Measurements from ENCODE around the gene PLEKHM3.
"Not testable (repeated sequence)": the region's sequence is repeated elsewhere in the genome, so short reads cannot be mapped to it uniquely, and the experiment has no call there.

The PLEKHM3 gene

GRCh38 chr2:208037564-208038487 is 12.5 kb upstream of the PLEKHM3 start:
- Histone ChIP-seq H3K27ac (ENCODE audit: low read depth in 2 of 2, low read length in 2 of 2) (no peak overlapping the region), H3K36me3 (ENCODE audit: control insufficient read depth in 2 of 2, insufficient read depth in 2 of 2, low read length in 2 of 2) (no peaks in the 10 kb centered on the region), H3K27me3 (ENCODE audit: control insufficient read depth in 2 of 2, insufficient read depth in 2 of 2, low read length in 2 of 2) (no peaks in the 10 kb centered on the region), H3K9me3 (ENCODE audit: control insufficient read depth in 2 of 2, low read length in 2 of 2) (peaks cover 0 to 2% of the 10 kb centered on the region in 2 donors), H3K4me3 (ENCODE audit: low read length in 2 of 2) (no peak overlapping the region), H3K4me1 (ENCODE audit: control insufficient read depth in 2 of 2, insufficient read depth in 2 of 2, low read length in 2 of 2) (peaks cover 0 to 2% of the 10 kb centered on the region in 2 donors), H3K9ac (ENCODE audit: low read depth in 1 of 2, low read length in 2 of 2) (no peak overlapping the region)

DNA sequence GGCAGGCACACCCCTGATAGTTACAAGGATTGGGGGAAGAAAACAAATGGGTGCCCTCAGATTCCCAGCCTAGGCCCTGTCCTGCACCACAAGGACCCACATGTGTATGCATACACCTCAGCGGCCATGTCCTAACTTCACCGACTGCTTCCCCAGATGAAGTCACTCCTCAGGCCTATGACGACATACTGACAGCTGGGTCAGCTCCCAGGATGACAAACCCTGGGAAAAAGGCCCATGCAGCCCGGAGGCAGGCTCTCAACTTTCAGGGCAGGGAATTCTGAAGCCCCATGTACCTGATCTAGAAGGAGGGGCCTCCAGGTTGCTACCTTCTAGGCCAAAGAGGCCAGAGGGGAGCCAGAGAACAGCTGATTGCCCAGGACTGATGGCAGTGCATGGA is 11.0 kb upstream of the PLEKHM3 start:
- Histone ChIP-seq H3K4me1 (ENCODE audit: control insufficient read depth in 2 of 2, insufficient read depth in 2 of 2, low read length in 2 of 2) (peaks cover 0 to 2% of the 10 kb centered on the region in 2 donors), H3K9ac (ENCODE audit: low read depth in 1 of 2, low read length in 2 of 2) (no peak overlapping the region), H3K27me3 (ENCODE audit: control insufficient read depth in 2 of 2, insufficient read depth in 2 of 2, low read length in 2 of 2) (no peaks in the 10 kb centered on the region), H3K36me3 (ENCODE audit: control insufficient read depth in 2 of 2, insufficient read depth in 2 of 2, low read length in 2 of 2) (no peaks in the 10 kb centered on the region), H3K27ac (ENCODE audit: low read depth in 2 of 2, low read length in 2 of 2) (no peak overlapping the region), H3K4me3 (ENCODE audit: low read length in 2 of 2) (no peak overlapping the region), H3K9me3 (ENCODE audit: control insufficient read depth in 2 of 2, low read length in 2 of 2) (peaks cover 0 to 2% of the 10 kb centered on the region in 2 donors)

- Histone ChIP-seq H3K27me3 (ENCODE audit: control insufficient read depth in 2 of 2, insufficient read depth in 2 of 2, low read length in 2 of 2) (no peaks in the 10 kb centered on the region), H3K36me3 (ENCODE audit: control insufficient read depth in 2 of 2, insufficient read depth in 2 of 2, low read length in 2 of 2) (no peaks in the 10 kb centered on the region), H3K27ac (ENCODE audit: low read depth in 2 of 2, low read length in 2 of 2) (no peak overlapping the region), H3K9me3 (ENCODE audit: control insufficient read depth in 2 of 2, low read length in 2 of 2) (peaks cover 0 to 2% of the 10 kb centered on the region in 2 donors), H3K4me1 (ENCODE audit: control insufficient read depth in 2 of 2, insufficient read depth in 2 of 2, low read length in 2 of 2) (no peaks in the 10 kb centered on the region), H3K4me3 (ENCODE audit: low read length in 2 of 2) (no peak overlapping the region), H3K9ac (ENCODE audit: low read depth in 1 of 2, low read length in 2 of 2) (no peak overlapping the region)
Observed at GRCh38 chr2:208034503-208035140, 9.3 kb upstream of the PLEKHM3 start.

DNA sequence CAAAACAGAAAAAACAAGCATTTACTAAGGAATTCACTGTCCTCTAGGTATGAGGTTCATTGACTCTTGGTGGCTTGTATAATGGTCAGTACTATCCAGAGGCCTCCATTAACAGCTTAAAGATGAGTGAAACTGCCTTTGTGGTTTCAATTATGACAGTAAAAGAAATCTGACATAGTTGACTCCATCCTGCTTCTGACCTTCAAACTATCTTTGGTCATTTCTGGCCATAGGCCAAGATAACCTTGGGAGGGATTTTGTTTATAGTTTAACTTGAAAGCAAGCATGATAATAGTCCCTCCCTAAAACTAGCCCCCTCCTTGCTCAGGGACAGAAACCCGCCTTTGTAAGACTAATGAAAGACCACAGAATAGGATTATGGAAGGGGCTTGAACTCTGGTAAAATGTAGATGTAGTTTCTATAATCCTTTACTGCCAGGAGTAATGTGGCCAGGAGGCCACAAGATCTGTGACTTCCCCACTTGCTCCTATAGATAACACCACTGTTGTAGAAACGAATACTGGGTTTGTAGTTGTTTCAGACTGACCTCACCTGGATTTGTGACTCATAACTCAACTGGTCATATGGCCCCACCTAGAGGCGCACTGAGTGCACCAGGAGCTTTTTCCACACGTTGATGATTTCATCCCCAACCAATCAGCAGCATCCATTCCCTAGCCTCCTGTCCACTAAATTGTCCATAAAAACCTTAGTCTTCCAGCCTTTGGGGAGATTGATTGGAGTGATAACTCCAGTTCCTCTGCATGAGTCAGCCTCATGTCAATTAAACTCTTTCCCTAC is 8.6 kb upstream of the PLEKHM3 start:
- Histone ChIP-seq H3K9ac (ENCODE audit: low read depth in 1 of 2, low read length in 2 of 2) (no peak overlapping the region), H3K4me1 (ENCODE audit: control insufficient read depth in 2 of 2, insufficient read depth in 2 of 2, low read length in 2 of 2) (no peaks in the 10 kb centered on the region), H3K4me3 (ENCODE audit: low read length in 2 of 2) (no peak overlapping the region), H3K27me3 (ENCODE audit: control insufficient read depth in 2 of 2, insufficient read depth in 2 of 2, low read length in 2 of 2) (no peaks in the 10 kb centered on the region), H3K36me3 (ENCODE audit: control insufficient read depth in 2 of 2, insufficient read depth in 2 of 2, low read length in 2 of 2) (no peaks in the 10 kb centered on the region), H3K27ac (ENCODE audit: low read depth in 2 of 2, low read length in 2 of 2) (peak overlapping the region in 1 of 2 donors; percentile 52), H3K9me3 (ENCODE audit: control insufficient read depth in 2 of 2, low read length in 2 of 2) (peaks cover 0 to 2% of the 10 kb centered on the region in 2 donors)

DNA sequence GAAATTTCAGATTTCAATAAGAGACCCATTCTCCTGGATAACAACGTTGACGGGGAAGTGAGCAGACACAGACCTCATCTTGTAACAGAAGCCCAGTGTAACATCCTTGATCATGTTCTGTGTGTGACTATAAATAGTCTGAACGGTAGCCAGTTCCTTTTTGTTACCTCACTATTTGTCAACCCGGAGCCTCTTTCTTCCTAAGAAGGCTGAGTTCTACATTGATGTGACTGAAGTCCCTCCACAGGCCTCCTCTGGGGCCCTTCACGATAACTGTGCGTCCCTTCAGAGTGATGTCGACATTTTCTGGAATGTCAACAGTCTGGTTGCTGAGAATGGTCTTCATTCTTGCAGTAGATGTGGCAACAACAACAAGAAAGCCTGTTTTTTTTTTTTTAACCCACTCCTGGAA is 6.3 kb upstream of the PLEKHM3 start:
- no peaks in the 10 kb centered on the region for H3K4me1 ChIP-seq (ENCODE audit: control insufficient read depth in 2 of 2, insufficient read depth in 2 of 2, low read length in 2 of 2)
- no peak overlapping the region for H3K27ac ChIP-seq (ENCODE audit: low read depth in 2 of 2, low read length in 2 of 2)
- H3K27me3 ChIP-seq (ENCODE audit: control insufficient read depth in 2 of 2, insufficient read depth in 2 of 2, low read length in 2 of 2): no peaks in the 10 kb centered on the region
- no peak overlapping the region for H3K4me3 ChIP-seq (ENCODE audit: low read length in 2 of 2)
- H3K9ac ChIP-seq (ENCODE audit: low read depth in 1 of 2, low read length in 2 of 2): no peak overlapping the region
- H3K9me3 ChIP-seq (ENCODE audit: control insufficient read depth in 2 of 2, low read length in 2 of 2): peaks cover 0 to 2% of the 10 kb centered on the region in 2 donors
- H3K36me3 ChIP-seq (ENCODE audit: control insufficient read depth in 2 of 2, insufficient read depth in 2 of 2, low read length in 2 of 2): no peaks in the 10 kb centered on the region

DNA sequence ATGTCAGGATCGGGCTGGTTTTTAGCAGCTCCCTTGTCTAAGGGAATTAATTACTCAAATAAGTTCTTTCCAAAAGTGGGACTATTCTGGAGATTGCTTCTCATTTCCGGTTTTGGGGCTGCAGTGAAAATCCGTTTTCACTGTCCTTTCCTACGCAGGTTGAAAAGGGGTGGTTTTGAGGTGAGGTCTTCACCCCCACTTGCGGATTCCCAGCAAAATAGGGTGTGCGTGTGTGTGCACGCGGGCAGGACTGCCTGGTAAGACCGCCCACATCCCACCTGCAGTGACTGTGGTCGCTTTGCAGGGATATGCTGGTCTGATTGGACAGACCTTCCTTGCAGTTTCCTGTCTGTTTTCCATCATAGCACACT is 472 bp upstream of the PLEKHM3 start:
- Histone ChIP-seq H3K27me3 (ENCODE audit: control insufficient read depth in 2 of 2, insufficient read depth in 2 of 2, low read length in 2 of 2) (no peaks in the 10 kb centered on the region), H3K9ac (ENCODE audit: low read depth in 1 of 2, low read length in 2 of 2) (peak overlapping the region; percentile 65 to 91), H3K4me3 (ENCODE audit: low read length in 2 of 2) (peak overlapping the region; percentile 95 to 100), H3K9me3 (ENCODE audit: control insufficient read depth in 2 of 2, low read length in 2 of 2) (no peaks in the 10 kb centered on the region), H3K36me3 (ENCODE audit: control insufficient read depth in 2 of 2, insufficient read depth in 2 of 2, low read length in 2 of 2) (peaks cover 0 to 3% of the 10 kb centered on the region in 2 donors), H3K27ac (ENCODE audit: low read depth in 2 of 2, low read length in 2 of 2) (peak overlapping the region; percentile 82 to 86), H3K4me1 (ENCODE audit: control insufficient read depth in 2 of 2, insufficient read depth in 2 of 2, low read length in 2 of 2) (peaks cover 7 to 11% of the 10 kb centered on the region in 2 donors)

DNA sequence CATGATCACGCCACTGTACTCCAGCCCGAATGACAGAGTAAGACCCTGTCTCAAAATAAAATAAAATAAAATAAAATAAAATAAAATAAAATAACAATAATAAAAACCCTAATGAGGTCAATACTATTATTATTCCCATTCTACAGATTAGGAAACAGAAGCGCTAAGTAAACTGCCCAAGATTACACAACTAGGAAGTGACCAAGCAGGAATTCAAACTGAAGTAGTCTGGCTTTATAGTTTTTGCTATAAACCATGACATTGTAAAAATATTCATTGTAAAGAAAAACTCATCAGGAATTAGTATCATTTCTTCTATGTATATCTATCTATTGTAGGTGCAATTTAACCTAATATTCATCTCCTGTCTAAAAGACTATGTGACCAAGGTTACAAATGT is 1.2 kb downstream of the PLEKHM3 start:
- peak overlapping the region in 1 of 2 donors; percentile 100 for H3K4me3 ChIP-seq (ENCODE audit: low read length in 2 of 2)
- H3K36me3 ChIP-seq (ENCODE audit: control insufficient read depth in 2 of 2, insufficient read depth in 2 of 2, low read length in 2 of 2): peaks cover 0 to 3% of the 10 kb centered on the region in 2 donors
- H3K9ac ChIP-seq (ENCODE audit: low read depth in 1 of 2, low read length in 2 of 2): no peak overlapping the region
- peaks cover 7 to 11% of the 10 kb centered on the region in 2 donors for H3K4me1 ChIP-seq (ENCODE audit: control insufficient read depth in 2 of 2, insufficient read depth in 2 of 2, low read length in 2 of 2)
- no peaks in the 10 kb centered on the region for H3K9me3 ChIP-seq (ENCODE audit: control insufficient read depth in 2 of 2, low read length in 2 of 2)
- H3K27me3 ChIP-seq (ENCODE audit: control insufficient read depth in 2 of 2, insufficient read depth in 2 of 2, low read length in 2 of 2): no peaks in the 10 kb centered on the region
- H3K27ac ChIP-seq (ENCODE audit: low read depth in 2 of 2, low read length in 2 of 2): no peak overlapping the region

- H3K27ac ChIP-seq (ENCODE audit: low read depth in 2 of 2, low read length in 2 of 2): no peak overlapping the region
- H3K4me3 ChIP-seq (ENCODE audit: low read length in 2 of 2): no peak overlapping the region
- H3K9ac ChIP-seq (ENCODE audit: low read depth in 1 of 2, low read length in 2 of 2): no peak overlapping the region
- H3K27me3 ChIP-seq (ENCODE audit: control insufficient read depth in 2 of 2, insufficient read depth in 2 of 2, low read length in 2 of 2): no peaks in the 10 kb centered on the region
- peaks cover 3% of the 10 kb centered on the region in 2 donors for H3K36me3 ChIP-seq (ENCODE audit: control insufficient read depth in 2 of 2, insufficient read depth in 2 of 2, low read length in 2 of 2)
- H3K9me3 ChIP-seq (ENCODE audit: control insufficient read depth in 2 of 2, low read length in 2 of 2): no peaks in the 10 kb centered on the region
- peaks cover 8 to 17% of the 10 kb centered on the region in 2 donors for H3K4me1 ChIP-seq (ENCODE audit: control insufficient read depth in 2 of 2, insufficient read depth in 2 of 2, low read length in 2 of 2)
Observed at GRCh38 chr2:208020253-208020652, 5.1 kb downstream of the PLEKHM3 start.

GRCh38 chr2:208018124-208018712 is 7.1 kb downstream of the PLEKHM3 start:
- peak overlapping the region in 1 of 2 donors; percentile 20 for H3K27ac ChIP-seq (ENCODE audit: low read depth in 2 of 2, low read length in 2 of 2)
- not testable (repeated sequence) for H3K4me3 ChIP-seq (ENCODE audit: low read length in 2 of 2); H3K9ac ChIP-seq (ENCODE audit: low read depth in 1 of 2, low read length in 2 of 2); H3K36me3 ChIP-seq (ENCODE audit: control insufficient read depth in 2 of 2, insufficient read depth in 2 of 2, low read length in 2 of 2); H3K9me3 ChIP-seq (ENCODE audit: control insufficient read depth in 2 of 2, low read length in 2 of 2); H3K27me3 ChIP-seq (ENCODE audit: control insufficient read depth in 2 of 2, insufficient read depth in 2 of 2, low read length in 2 of 2)
- H3K4me1 ChIP-seq (ENCODE audit: control insufficient read depth in 2 of 2, insufficient read depth in 2 of 2, low read length in 2 of 2): peaks cover 15 to 18% of the 10 kb centered on the region in 2 donors

All from mucosa of rectum (tissue), 2 donors.